GM18868 (cell line): Measurements from ENCODE around the gene CCDC74A.
"Not testable (repeated sequence)": the region's sequence is repeated elsewhere in the genome, so short reads cannot be mapped to it uniquely, and the experiment has no call there.

ENCODE experiments used
- ATAC-seq: cut with Tn5 transposase; IDR thresholded peaks from one replicate; pipeline ENCODE4 v1.9.1; 2021; ENCODE audit warnings: mild to moderate bottlenecking, moderate library complexity; ENCODE audit not compliant: unreplicated experiment

CCDC74A gene

DNA sequence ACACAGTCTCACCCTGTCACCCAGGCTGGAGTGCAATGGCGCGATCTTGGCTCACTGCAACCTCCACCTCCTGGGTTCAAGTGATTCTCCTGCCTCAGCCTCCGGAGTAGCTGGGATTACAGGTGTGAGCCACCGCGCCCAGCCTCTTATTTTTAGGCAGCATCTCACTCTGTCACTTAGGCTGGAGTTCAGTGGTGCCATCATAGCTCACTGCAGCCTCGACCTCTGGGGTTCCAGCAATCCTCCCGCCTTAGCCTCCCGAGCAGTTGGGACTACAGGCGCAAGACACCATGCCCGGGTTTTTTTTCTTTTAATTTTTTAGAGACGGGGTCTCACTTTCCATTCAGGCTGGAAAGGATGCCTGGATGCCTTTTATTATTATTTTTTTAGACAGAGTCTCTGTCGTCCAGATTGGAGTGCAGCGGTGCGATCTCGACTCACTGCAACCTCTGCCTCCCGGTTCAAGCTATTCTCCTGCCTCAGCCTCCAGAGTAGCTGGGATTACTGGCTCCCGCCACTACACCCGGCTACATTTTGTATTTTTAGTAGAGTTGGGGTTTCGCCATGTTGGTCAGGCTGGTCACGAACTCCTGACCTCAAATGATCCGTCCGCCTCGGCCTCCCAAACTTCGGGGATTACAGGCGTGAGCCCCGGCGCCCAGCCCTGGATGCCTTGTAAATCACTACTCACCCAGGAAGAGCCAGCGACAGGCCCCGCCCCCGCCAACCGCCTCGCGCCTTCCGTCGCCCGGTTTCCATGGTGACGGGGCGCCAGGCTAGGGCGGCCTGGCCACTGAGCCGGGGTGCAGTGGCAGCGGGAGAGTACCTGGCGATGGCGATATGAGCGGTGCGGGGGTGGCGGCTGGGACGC lies at the start of gene CCDC74A:
CCDC74A (plus strand) TSS at position 758 of the 871 bp plus-strand sequence; CDS start at position 841, 83 bp downstream.
- peak; percentile 84 for ATAC-seq

DNA sequence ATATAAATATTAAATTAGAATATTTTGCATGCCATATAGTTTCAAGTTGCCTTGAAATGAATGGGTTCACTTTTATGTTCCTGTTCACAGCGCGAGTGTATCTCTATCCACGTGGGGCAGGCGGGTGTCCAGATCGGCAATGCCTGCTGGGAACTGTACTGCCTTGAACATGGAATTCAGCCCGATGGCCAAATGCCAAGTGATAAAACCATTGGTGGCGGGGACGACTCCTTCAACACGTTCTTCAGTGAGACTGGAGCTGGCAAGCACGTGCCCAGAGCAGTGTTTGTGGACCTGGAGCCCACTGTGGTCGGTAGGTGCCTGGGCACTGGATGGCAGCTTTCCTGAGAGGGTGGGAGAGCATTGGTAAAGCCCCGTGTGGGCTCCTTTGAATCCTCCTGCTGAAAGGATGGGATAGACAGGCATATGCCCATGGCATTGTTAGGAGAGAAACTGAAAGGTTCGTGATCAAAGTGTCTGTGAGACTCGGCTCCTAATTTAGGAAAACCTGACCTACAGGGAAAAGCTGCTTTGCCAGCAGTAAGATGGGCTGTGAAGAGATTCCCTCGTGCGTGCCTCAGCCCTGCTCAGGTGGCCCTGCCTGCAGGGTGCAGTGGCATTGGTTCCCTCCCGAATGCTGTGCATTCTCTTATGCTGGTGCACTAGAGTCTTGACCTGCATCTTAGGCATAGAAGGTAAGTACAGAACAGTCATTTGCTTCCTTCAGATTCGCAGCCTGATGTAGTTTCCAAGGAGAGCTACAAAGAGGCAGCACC lies 49.4 kb upstream of the CCDC74A start:
- ATAC-seq = not testable (repeated sequence)

DNA sequence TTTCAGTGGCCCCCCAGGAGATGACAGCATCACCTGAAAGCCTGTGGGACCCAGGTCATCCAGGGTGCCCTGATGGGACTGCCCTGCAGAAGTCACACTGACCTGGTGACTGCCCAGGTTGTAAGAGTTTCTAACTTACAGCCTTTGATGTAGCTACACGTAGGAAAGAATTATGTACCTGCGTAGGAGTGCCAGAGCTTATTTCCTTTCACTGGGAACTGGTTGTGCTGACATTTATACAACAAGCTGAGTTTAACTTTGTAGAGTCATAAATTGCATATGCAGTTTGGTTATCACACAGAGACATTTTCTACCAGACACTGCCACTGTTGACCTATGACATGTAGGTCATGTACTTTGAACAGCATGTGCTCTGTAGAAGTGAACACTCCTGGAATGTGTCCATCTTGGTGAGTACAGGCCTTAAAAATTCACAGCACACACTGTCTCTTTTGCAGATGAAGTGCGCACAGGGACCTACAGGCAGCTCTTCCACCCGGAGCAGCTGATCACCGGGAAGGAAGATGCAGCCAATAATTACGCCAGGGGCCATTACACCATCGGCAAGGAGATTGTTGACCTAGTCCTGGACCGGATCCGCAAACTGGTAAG lies 48.7 kb upstream of the CCDC74A start:
- ATAC-seq = not testable (repeated sequence)

DNA sequence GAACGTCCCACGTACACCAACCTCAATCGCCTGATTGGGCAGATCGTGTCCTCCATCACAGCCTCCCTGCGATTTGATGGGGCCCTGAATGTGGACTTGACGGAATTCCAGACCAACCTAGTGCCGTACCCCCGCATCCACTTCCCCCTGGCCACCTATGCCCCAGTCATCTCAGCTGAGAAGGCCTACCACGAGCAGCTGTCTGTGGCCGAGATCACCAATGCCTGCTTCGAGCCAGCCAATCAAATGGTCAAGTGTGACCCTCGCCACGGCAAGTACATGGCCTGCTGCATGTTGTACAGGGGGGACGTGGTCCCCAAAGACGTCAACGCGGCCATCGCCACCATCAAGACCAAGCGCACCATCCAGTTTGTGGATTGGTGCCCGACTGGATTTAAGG lies 47.3 kb upstream of the CCDC74A start:
- not testable (repeated sequence) for ATAC-seq

DNA sequence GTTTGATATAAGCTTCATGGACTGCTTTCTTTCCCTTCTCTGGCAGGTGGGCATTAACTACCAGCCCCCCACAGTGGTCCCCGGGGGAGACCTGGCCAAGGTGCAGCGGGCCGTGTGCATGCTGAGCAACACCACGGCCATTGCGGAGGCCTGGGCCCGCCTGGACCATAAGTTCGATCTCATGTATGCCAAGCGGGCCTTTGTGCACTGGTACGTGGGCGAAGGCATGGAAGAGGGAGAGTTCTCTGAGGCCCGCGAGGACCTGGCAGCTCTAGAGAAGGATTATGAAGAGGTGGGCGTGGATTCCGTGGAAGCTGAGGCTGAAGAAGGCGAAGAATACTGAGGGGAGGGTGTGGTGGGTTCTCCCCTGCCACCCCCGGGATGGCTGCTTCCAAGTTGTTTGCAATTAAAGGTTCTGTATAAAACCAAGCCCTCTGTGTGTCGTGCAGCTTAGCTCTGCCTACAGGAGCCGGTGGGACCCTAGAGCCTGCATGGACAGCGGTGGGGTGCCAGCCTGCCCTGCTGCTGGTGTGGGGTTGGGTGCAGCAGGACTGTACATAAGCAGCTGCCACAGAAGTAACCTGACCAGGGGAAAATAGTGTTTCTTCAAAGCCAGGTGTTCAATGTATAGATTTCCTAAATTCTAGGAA lies 45.1 kb upstream of the CCDC74A start:
- not testable (repeated sequence) for ATAC-seq

DNA sequence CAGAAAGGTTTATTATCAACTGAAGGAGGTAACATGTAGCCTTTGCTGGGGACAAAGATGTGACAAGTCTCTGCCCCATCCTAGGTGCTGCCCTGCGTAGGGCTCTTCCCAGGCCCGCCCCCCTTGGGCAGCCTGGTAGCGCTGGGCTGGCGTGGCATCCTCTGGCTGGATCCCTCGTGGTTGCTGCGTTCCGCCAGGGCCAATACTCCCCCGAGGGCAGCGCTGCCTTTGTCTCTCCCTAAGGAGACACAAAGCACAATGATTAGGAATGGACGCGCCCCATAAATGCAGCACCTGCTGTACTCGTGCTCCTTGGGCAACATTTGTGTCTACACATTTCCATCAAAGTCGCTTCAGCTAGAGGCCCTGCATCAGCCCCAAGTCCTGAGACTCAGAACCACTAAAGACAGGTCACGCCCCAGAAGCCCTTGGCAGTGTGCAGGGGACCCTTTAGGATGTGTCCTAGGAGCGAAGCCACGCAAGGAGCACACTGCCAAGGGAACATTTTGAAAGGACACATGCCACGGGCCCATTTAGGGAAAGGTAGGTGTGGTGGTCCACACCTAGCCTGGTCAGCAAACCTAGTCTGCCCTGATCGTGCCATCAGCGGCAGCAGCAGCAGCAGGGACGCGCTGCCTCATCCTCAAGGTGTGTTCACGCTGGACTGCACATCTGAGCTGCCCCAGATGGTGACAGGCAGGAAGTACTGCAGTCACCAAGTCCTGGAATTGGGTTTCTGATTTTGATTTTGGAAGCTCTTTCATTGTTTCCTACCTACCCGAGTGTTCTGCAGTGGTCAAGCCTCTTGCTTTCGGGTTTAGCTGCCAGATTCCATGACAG lies 43.5 kb upstream of the CCDC74A start:
- ATAC-seq = not testable (repeated sequence)

DNA sequence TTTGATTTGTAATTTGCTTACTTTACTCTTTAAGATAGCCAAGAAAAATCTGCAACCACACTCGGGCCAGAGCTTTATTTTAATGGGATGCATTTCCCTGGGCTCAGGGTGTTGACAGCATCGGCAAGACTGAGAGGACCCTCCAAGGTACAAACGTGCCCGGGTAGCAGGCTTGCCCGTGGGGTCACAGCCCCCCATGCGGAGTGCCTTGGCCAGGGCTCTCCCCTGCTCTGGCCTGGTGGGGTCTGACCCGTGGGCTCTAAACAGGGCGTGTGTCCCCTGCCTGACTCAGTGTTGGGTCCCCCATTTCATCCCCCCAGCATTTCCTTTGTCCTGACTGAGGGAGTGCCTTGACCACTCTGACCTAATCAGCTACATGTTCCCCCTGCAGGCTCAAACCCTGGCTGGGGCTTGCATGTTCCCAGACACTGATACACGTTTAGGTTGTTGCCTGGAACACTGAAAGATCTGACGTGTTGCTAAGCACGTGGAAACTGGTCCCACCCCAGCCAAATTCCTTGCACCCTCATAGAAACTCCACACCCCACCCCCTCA lies 42.7 kb upstream of the CCDC74A start:
- not testable (repeated sequence) for ATAC-seq

DNA sequence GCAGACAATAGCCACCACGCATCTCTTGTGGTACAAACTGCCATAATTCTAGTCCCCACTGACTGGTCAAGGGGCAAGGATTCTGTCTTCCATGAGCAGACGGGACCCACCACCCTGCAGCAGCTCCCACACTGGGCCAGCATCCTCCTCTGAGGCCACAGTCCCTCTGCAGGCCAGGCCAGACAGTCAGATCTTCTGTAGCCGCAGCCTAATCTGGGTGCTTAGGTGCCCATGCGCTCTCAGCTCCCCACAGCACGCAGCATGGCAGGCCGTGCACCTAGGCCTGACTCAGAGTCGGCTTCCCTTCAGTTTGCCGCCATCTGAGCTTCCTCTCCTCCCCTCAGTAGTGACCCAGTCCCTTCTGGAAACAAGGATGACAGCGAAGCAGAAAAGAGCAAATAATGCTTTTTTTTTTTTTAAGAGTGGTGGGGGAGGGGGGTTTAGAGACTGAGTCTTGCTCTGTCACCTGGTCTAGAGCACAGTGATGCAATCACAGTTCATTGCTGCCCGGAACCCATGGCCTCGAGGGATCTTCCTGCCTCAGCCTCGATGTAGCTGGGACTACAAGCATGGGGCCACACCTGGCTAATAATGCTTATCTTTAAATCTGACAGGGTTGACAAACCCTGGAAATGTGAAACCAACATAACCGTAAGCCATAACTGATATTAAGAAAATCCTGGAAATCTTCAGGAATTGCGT lies 41.3 kb upstream of the CCDC74A start:
- not testable (repeated sequence) for ATAC-seq

DNA sequence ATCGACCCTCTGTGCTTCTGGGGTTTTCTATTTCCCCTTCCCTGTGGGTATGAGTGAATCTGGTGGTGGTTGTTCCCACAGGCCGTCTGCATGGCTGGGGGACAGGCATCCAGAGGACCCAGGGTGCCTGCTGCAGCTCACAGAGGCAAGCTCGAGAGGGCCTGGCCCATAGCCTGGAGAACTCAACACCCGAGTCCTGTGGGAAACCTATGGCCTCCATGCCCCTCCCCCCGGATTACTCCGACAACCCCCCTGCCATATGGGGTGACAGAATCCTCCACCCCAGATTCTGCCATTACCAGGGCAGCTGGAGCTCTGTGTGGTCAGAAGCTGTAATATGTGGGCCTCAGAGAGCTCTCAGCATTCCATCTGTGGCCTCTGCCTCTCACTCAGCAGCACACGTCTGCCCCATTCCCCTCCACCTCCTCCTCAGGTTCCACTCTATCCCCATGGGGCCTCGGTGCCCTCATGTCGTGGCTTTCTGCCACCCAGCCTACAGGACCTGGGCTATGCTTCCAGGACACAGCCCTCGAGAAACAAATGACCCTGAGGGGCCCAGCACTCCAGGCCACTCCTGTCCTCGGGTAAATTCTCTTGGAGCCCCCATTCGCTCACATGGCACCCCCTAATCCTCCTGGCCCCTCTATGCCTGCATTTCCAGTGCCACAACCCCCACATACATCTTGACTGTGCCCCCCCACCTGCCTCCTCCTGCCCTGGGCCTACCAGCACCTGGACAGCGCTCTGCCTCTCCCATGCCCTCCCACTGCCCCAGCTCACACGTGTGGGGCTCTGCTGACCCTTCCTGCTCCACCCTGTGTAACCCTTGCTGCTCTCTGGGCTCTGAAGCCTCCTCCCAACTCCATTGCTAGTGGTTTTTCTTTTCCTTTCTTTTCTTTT lies 39.1 kb upstream of the CCDC74A start:
- no peak for ATAC-seq

DNA sequence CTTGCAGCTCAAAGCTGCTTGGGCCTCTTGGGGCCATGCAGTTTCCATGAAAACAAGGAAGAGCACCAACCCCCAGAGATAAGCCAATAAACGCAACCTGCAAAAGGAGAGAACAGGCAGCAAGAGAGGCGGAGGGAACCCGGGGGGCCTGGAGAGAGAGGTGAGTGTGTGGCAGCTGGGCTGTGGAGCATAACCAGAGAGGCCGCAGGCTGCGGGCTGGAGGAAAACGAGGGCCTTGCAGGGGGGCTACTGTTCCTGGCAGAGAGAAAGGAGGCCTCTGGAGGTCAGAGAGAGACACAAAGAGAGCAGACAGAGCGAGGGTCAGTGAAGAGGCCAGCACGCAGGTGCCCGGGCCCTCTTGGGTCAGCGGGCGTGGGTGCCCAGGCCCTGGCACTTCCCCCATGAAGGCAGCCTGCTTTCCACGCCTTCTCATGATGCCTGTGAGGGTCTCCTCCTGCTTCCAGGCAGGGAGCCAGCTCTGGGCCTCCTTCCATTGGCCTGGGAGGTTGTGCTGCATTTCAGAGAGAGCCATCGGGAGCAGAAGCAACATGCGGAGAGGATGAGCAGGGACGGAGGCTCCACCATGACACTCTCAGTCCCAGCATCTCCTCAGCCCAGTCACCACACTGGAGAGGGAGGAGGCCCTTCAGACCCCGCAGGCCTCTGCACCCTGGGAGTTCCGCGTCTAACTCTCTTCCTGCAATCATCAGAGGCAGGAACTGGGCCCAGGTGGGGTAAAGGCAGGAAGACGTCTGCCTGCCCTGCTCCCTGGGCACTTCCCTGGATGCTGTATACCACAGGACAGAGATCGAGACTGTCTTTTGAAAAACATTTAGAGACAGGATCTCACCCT lies 36.8 kb upstream of the CCDC74A start:
- not testable (repeated sequence) for ATAC-seq

DNA sequence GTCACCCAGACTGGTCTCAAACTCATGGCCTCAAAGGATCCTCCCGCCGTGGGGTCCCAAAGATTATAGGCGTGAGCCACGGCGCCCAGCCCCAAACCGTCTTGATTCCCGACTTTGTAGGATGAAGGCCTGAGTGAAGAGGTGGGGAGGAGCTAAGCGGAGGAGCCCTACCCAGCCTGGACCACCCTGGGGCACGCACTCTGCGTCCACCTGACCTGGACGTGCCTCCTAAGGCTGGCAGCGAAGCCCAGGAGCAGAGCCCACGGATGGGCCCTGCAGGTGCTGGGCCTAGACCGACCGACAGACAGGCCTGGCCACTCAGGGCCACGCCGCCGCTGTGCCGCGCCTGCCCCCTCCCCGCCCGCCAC lies 36.2 kb upstream of the CCDC74A start:
- ATAC-seq = peak; percentile 0

DNA sequence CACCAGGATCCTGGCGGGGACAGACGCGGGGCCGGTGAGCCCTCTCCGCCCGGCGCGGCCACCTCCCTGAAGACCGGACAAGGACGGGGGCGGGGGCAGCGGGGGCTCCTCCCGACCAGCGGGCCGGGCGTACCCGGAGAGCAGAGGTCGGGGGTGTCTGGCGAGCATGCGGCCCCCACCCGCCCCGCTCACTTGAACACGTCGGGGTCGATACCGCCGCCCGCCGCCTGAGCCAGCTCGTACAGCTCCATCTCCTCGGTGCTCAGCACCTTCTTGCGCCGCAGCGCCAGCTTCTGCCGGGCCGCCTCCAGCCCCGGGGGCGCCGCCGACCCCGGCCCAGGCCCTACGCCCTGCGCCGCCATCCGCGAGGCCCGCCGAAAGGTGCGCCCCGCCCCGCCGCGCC lies 35.7 kb upstream of the CCDC74A start, which contains the start of gene MZT2A:
MZT2A (minus strand) TSS at position 383 of the 403 bp plus-strand sequence; CDS start at position 362, 21 bp downstream.
- peak; percentile 4 for ATAC-seq

DNA sequence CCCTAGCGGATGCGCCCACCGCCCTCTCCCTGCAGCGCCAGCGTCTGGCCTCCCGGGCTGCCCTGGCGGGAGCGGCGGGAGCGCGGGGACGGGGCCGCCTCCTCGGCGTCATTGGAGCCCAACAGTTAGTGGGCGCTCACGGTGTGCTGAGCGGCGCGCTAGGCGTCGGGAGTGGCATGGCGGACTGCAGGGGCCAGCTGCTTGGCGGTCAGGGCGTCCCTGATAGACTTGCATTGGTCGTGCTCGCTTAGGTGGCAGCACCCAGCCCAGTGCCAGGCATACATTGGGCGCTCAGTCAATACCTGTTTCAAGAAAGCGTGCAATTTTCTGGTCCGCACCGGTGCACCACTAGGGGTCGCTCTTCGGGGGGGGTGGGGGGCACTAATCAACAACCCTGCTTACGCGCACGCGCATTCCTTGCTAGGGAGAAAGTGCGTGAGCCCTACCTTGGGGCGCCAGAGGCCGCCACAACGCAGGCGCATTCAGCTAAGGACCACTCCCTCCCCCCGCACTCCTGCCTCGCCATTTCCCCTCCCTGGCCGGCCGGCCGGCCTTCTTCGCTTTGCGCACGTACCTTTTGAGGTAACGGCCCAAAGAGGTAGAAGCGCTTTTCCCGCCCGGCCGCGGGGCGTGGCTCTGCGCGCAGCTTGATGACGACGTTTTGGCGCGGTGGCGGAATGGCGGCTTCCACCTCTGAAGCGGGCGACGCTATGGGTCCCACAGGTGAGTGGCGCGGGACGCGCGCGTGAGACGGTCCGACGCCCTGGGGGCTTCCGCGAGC lies 35.1 kb upstream of the CCDC74A start:
- peak; percentile 81 for ATAC-seq

DNA sequence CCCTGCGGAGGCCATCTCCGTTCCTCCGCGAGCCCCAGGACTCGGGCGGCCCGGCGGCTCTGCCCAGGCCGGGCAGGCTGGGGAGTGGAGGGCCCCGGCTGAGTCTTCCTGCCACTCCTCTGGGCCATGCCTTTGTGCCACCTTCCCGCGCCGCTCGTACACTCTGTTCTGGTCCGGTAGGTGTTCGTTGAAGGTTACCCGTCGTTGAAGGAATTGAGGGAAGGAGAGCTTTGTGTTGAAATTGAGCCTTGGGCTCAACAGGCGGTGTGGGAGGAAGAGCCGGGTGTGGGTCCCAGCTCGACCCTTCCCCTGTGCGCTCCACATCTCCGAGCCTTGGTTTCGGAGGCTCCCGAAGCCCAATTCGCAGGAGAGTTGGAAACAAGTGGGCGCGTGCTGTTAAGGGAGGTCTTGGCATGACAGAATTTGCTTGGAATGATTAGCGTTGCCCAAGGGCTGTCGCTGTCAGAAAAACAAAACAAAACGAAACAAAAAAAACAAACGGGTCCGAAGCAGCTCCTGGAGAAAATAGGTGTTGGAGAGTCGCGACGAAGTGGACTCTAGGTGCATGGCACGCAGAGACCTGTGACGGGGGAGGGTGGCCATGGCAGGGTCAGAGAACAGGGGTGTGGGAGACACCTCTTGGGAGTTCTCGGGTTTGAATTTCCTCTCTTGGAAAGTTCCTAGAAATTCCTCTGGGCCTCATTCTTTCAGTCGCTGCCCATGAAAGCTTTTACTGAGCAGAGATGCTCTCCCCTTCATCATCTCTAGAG lies 34.3 kb upstream of the CCDC74A start:
- ATAC-seq = peak; percentile 13

DNA sequence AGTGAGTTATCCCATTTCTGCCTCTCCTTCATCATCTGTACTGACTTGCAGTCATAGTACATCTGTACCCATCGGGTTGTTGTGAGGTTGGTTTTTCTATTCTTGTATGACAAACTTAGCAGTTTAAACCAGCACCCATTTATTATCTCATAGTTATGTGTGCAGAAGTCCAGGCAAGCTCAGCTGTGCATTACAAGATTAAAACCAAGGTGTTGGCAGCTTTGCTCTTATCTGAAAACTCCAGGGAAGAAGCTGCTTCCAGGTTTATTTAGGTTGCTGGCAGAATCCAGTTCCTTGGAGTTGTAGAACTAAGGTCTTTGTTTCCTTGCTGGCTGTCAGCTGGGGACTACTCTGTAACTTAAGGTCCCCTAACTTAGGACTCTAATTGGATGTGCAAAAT lies 32.2 kb upstream of the CCDC74A start:
- ATAC-seq = not testable (repeated sequence)
